Panc1 (cell line): ENCODE data around the gene KHNYN. TPM values are rescaled to one million over a fixed set of nuclear protein-coding genes. Genes with fewer than 3 reads are reported as not detected.

Experiments used
- ATAC-seq: fragments of 200-7000 bp; cut with Tn5 transposase; 2 replicates; pipeline ENCODE4 v1.9.1; 2020; ENCODE audit warnings: mild to moderate bottlenecking, moderate library complexity
- BruUV-seq: library from RNA; stranded (reverse); fragments of 400-500 nt; replicated peaks from 2 replicates; lab custom pipeline; 2021; lab: Mats Ljungman, UMichigan
- CTCF ChIA-PET: fragments of 300-600 bp; sonication (Branson Sonifier 250); formaldehyde crosslinking; loops from one replicate; lab custom pipeline; 2022; ENCODE audit warnings: antibody characterized with exemption; lab: Charles Lee
- POLR2A ChIA-PET: fragments of 300-600 bp; sonication (Branson Sonifier 250); formaldehyde crosslinking; loops from one replicate; lab custom pipeline; 2022; ENCODE audit warnings: antibody characterized with exemption; lab: Charles Lee
- DNase-seq: peaks from one replicate; pipeline ENCODE4 v3.0.0-alpha.2; 2010; ENCODE audit warnings: low read depth, low spot score
- H3K27ac ChIP-seq: 2 replicates; pipeline ENCODE4 v1.5.1; 2011; ENCODE audit warnings: mild to moderate bottlenecking, low read length, inconsistent platforms
- H3K27me3 ChIP-seq: fragments of 200-500 bp; sonication (Bioruptor generic); 2 replicates; pipeline ENCODE4 v1.6.0; 2014; ENCODE audit warnings: low read length, inconsistent platforms; ENCODE audit not compliant: control insufficient read depth, insufficient read depth
- H3K36me3 ChIP-seq: fragments of 200-500 bp; sonication (Bioruptor generic); 2 replicates; pipeline ENCODE4 v1.5.1; 2014; ENCODE audit warnings: inconsistent platforms, mild to moderate bottlenecking, low read length, moderate library complexity; ENCODE audit not compliant: control insufficient read depth, insufficient read depth
- H3K4me1 ChIP-seq: 2 replicates; pipeline ENCODE4 v1.5.1; 2011; ENCODE audit warnings: inconsistent platforms, mild to moderate bottlenecking, low read length, moderate library complexity; ENCODE audit not compliant: control insufficient read depth, insufficient read depth
- H3K4me3 ChIP-seq, 2 experiments: 2 replicates each; pipeline ENCODE4 v1.5.1; 2011 to 2012; ENCODE audit warnings: low read depth in 2 of 2, low read length in 2 of 2, mild to moderate bottlenecking in 2 of 2, inconsistent platforms in 1 of 2, moderate library complexity in 1 of 2
- H3K9me3 ChIP-seq: fragments of 200-500 bp; sonication (Bioruptor generic); 2 replicates; pipeline ENCODE4 v1.5.1; 2014; ENCODE audit warnings: low read depth, mild to moderate bottlenecking, inconsistent platforms, low read length, moderate library complexity; ENCODE audit not compliant: control insufficient read depth, insufficient read depth
- CTCF ChIP-seq: fragments of 450-650 bp; IDR thresholded peaks from 2 replicates; pipeline ENCODE4 v1.5.1; 2017; ENCODE audit warnings: mild to moderate bottlenecking
- POLR2AphosphoS5 ChIP-seq: IDR thresholded peaks from 2 replicates; pipeline ENCODE4 v1.6.1; 2012; ENCODE audit warnings: mild to moderate bottlenecking, low read depth, low read length, moderate library complexity
- REST ChIP-seq, 2 experiments: IDR thresholded peaks; 2 replicates each; pipeline ENCODE4 v1.6.1; 2011 to 2012; ENCODE audit warnings: low read depth in 2 of 2, control low read depth in 1 of 2, low read length in 1 of 2, mild to moderate bottlenecking in 1 of 2, moderate library complexity in 1 of 2; ENCODE audit not compliant: insufficient read depth in 1 of 2
- SIN3A ChIP-seq: IDR thresholded peaks from 2 replicates; pipeline ENCODE4 v1.6.1; 2012; ENCODE audit warnings: low read depth, mild to moderate bottlenecking, low read length, moderate library complexity, borderline replicate concordance; ENCODE audit not compliant: insufficient read depth
- TCF7L2 ChIP-seq: IDR thresholded peaks from 2 replicates; pipeline ENCODE4 v1.6.1; 2011; ENCODE audit warnings: mild to moderate bottlenecking, low read depth, low read length, inconsistent platforms
- in situ Hi-C: cut with HindIII; loops from 2 replicates; pipeline ENCODE4 v1.10.0; 2016; ENCODE audit warnings: low sequenced_read_pairs, low pct_unique_long_range_greater_than_20kb
- intact Hi-C: fragments of 100-400 bp; cut with micrococcal nuclease; formaldehyde crosslinking; loops from one replicate; pipeline ENCODE4 v1.10.0; 2022; ENCODE audit not compliant: unreplicated experiment
- total RNA-seq: library from RNA; stranded (reverse); gene quantifications from one replicate; pipeline ENCODE4 v1.2.1, GENCODE V29; 2021; ENCODE audit not compliant: unreplicated experiment

The KHNYN gene
- total RNA-seq, 1 experiment from 2014 or later = 37.6 TPM

GRCh38 chr14:24406416-24406815 lies 23.3 kb upstream of the KHNYN start:
- ATAC-seq = no peak
- Histone ChIP-seq H3K27me3 (peaks cover 3% of the 10 kb centered on the region), H3K27ac (no peak overlapping the region), H3K9me3 (no peaks in the 10 kb centered on the region), H3K4me3 (no peak overlapping the region), H3K36me3 (no peaks in the 10 kb centered on the region), H3K4me1 (no peaks in the 10 kb centered on the region)
- TF ChIP-seq POLR2AphosphoS5 (no peak), REST (IDR thresholded peaks at IDR 0.05; ENCODE audit: insufficient read depth in 1 of 2, low read depth in 2 of 2, low read length in 1 of 2) (no peak), TCF7L2 (no peak), SIN3A (no peak), CTCF (no peak)
- ChIA-PET CTCF (no interaction called here), POLR2A (no interaction called here)
- intact Hi-C loops = no loop called here
- in situ Hi-C loops = no loop called here
- DNase-seq = no peak
- BruUV-seq = no TSS peak

GRCh38 chr14:24407608-24408325 lies 22.0 kb upstream of the KHNYN start:
- ATAC-seq = no peak
- POLR2A ChIA-PET = no interaction called here

More at GRCh38 chr14:24407608-24408325, 22.0 kb upstream of the KHNYN start:
- Histone ChIP-seq H3K27ac (no peak overlapping the region), H3K27me3 (peaks cover 3% of the 10 kb centered on the region), H3K36me3 (no peaks in the 10 kb centered on the region), H3K4me3 (no peak overlapping the region), H3K9me3 (no peaks in the 10 kb centered on the region), H3K4me1 (no peaks in the 10 kb centered on the region)
- no TSS peak for BruUV-seq
- in situ Hi-C loops = no loop called here
- no peak for TF ChIP-seq TCF7L2
- TF ChIP-seq CTCF = no peak
- no peak for TF ChIP-seq POLR2AphosphoS5
- no peak for TF ChIP-seq REST (IDR thresholded peaks at IDR 0.05; ENCODE audit: insufficient read depth in 1 of 2, low read depth in 2 of 2, low read length in 1 of 2)
- TF ChIP-seq SIN3A = no peak
- CTCF ChIA-PET = interaction anchor here (0.6 kb wide), 1 partner anchor 42 kb away, joined by 4 read pairs; no protein-coding TSS in a partner anchor
- no peak for DNase-seq
- intact Hi-C loops = no loop called here
